Liver (tissue), 3 donors: ENCODE data around the gene TTF2.

Source experiments
- ATF3 ChIP-seq: IDR thresholded peaks from 2 replicates; pipeline ENCODE4 v1.6.1; 2016; ENCODE audit warnings: antibody characterized with exemption
- CTCF ChIP-seq: fragments of 150-350 bp; IDR thresholded peaks from 2 replicates; pipeline ENCODE4 v1.5.1; 2017; ENCODE audit warnings: improper control_type of control experiment, low read depth, low read length; ENCODE audit not compliant: missing input control
- EGR1 ChIP-seq, 2 donors: IDR thresholded peaks; 2 replicates each; pipeline ENCODE4 v1.6.1; 2016 to 2018; ENCODE audit warnings: antibody characterized with exemption in 2 of 2, low read depth in 2 of 2
- NR2F2 ChIP-seq: IDR thresholded peaks from 2 replicates; pipeline ENCODE4 v1.6.1; 2016; ENCODE audit warnings: antibody characterized with exemption
- RAD21 ChIP-seq, 2 donors: IDR thresholded peaks; 2 replicates each; pipeline ENCODE4 v1.6.1; 2016; ENCODE audit warnings: antibody characterized with exemption in 2 of 2, mild to moderate bottlenecking in 2 of 2
- TAF1 ChIP-seq: conservative IDR thresholded peaks from 2 replicates; pipeline ENCODE4 v1.6.1; 2016; ENCODE audit warnings: antibody characterized with exemption, mild to moderate bottlenecking
- YY1 ChIP-seq: IDR thresholded peaks from 2 replicates; pipeline ENCODE4 v1.6.1; 2016; ENCODE audit warnings: antibody characterized with exemption, mild to moderate bottlenecking
- TF ChIP-seq, protein P1 (sequence below): IDR thresholded peaks from 2 replicates; pipeline ENCODE4 v1.6.1; 2016; ENCODE audit warnings: antibody characterized with exemption
- donor health status: healthy.
- donor health status: healthy.

- TF ChIP-seq TAF1 (no peak), CTCF (no peak), RAD21 (IDR thresholded peaks at IDR 0.05) (no peak), EGR1 (IDR thresholded peaks at IDR 0.05; ENCODE audit: low read depth in 2 of 2) (no peak), YY1 (no peak), ATF3 (no peak), NR2F2 (no peak)
- TF ChIP-seq, protein P1, sequence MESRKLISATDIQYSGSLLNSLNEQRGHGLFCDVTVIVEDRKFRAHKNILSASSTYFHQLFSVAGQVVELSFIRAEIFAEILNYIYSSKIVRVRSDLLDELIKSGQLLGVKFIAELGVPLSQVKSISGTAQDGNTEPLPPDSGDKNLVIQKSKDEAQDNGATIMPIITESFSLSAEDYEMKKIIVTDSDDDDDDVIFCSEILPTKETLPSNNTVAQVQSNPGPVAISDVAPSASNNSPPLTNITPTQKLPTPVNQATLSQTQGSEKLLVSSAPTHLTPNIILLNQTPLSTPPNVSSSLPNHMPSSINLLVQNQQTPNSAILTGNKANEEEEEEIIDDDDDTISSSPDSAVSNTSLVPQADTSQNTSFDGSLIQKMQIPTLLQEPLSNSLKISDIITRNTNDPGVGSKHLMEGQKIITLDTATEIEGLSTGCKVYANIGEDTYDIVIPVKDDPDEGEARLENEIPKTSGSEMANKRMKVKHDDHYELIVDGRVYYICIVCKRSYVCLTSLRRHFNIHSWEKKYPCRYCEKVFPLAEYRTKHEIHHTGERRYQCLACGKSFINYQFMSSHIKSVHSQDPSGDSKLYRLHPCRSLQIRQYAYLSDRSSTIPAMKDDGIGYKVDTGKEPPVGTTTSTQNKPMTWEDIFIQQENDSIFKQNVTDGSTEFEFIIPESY = no peak
Observed at GRCh38 chr1:117077267-117077666, 17.1 kb downstream of the TTF2 start.
